GM10266 (cell line): ENCODE measurements around the gene PLPP4.

Source experiments
- DNase-seq: peaks from one replicate; pipeline ENCODE4 v3.0.0; 2012; ENCODE audit errors: extremely low spot score
- CTCF ChIP-seq: IDR thresholded peaks from 2 replicates; pipeline ENCODE4 v1.5.1; 2012; ENCODE audit warnings: mild to moderate bottlenecking, low read depth; ENCODE audit not compliant: control insufficient read depth, insufficient read depth; ENCODE audit errors: missing control alignments

The PLPP4 gene

GRCh38 chr10:120433141-120433540, 23.9 kb upstream of the PLPP4 start:
- no peak for TF ChIP-seq CTCF
- no peak for DNase-seq

GRCh38 chr10:120436439-120437112, 20.5 kb upstream of the PLPP4 start:
- no peak for DNase-seq
- no peak for TF ChIP-seq CTCF

GRCh38 chr10:120437541-120437940, 19.5 kb upstream of the PLPP4 start:
- TF ChIP-seq CTCF = no peak
- no peak for DNase-seq

DNA sequence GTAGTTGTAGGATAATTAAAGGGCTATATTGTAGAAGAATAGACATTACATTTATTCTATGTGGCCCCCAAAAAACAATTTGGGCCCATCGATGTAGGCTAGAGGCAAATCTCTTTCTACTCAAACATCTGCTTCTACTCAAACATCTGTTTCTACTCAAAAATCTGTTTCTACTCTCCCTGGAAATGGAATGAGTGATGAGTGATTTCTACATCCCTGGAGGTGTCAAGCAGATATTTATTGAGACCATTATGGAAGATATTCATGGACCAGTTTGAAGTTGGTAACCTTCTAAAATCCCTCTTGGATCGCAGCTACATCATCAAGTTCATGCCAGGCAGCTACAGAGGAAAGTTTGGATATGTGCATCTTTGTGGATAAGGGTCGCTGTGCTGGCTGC, 5.1 kb upstream of the PLPP4 start:
- no peak for DNase-seq
- no peak for TF ChIP-seq CTCF

DNA sequence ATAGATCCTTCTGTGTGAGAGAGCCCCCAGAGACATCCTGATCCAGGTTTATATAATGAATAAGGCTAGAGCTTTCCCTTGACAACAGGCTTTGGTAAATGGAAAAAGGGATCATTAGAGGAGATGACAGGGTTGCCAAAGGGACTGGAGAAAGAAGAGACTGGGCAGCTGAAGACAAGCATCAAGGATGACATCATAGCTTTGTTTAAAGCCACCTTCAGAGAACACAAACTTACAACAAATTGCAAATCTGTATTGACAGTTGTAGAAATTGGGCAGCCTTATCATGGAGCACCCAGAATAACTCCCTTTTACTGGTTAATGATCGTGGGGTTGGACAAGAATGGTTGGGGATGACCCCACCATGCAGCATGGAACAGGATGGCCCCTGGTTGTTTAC, 3.7 kb upstream of the PLPP4 start:
- no peak for TF ChIP-seq CTCF

GRCh38 chr10:120453886-120454285, 3.1 kb upstream of the PLPP4 start:
- TF ChIP-seq CTCF = no peak
- no peak for DNase-seq

More for the DNA sequence above, 3.7 kb upstream of the PLPP4 start:
- DNase-seq = no peak

DNA sequence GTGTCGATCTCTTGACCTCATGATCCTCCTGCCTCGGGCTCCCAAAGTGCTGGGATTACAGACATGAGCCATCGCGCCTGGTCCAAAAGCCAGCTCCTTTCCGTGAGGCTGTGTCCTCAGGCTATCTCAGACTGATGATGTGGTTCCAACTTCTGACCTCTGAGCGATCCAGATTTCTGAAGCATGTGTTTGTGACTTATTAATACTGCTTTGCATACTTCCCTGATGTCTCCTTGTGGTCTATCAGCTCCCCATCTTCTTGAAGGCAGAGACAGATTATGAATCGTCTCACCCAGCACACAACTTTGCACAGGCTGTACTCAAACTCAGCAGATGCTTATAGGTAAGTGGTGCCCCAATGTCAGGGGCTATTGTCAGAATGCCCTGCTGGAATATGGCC, 2.0 kb upstream of the PLPP4 start:
- no peak for TF ChIP-seq CTCF
- DNase-seq = no peak
